Heart left ventricle (tissue), 13 donors: Measurements from ENCODE around the gene DDX53.

Experiments
- POLR2A ChIP-seq, 2 donors: fragments of 450-650 bp; IDR thresholded peaks; one replicate each; pipeline ENCODE4 v1.6.1; 2017; ENCODE audit warnings: antibody characterized with exemption in 2 of 2, mild to moderate bottlenecking in 2 of 2, moderate library complexity in 2 of 2
- TF ChIP-seq, protein P1 (sequence below), 12 donors: fragments of 200-600 bp; sonication (generic) in 4 of 12; IDR thresholded peaks; one replicate each; pipeline versions ENCODE4 v1.5.0 to v1.8.0; 2018 to 2022; ENCODE audit warnings: antibody characterized with exemption in 12 of 12, mild to moderate bottlenecking in 5 of 12
- donor health status: ischemic (EF 13 %, LVEDD 7.1; RV severe dilation, severe dysfunction).
- donor health status: DM: no; HTN: yes; CAD: no.
- donor health status: DM: no; HTN: no; CAD: no.
- donor health status: ischemic (EF 25% LVEDD 6.9; RV normal size, moderate dysfunction).
- donor health status: ischemic (EF 25% LVEDD 5.7; RV mildly dilated, moderate dysfunction).
- donor health status: ischemic (EF 35%, LVEDD 5.7; RV mildly dilated, moderate dysfunction).
- donor health status: nonischemic (EF 11% LVEDD 7.7; RV severe dilation, severe dysfunction).
- donor health status: DM: yes; HTN: yes; CAD: no.
- donor health status: PGD.
- donor health status: ischemic (EF 29% LVEDD 5.4; RV normal size, mild dysfunction).
- donor health status: nonischemic (EF 23%, LVEDD 6.1; RV moderate dilation, normal function).

DNA sequence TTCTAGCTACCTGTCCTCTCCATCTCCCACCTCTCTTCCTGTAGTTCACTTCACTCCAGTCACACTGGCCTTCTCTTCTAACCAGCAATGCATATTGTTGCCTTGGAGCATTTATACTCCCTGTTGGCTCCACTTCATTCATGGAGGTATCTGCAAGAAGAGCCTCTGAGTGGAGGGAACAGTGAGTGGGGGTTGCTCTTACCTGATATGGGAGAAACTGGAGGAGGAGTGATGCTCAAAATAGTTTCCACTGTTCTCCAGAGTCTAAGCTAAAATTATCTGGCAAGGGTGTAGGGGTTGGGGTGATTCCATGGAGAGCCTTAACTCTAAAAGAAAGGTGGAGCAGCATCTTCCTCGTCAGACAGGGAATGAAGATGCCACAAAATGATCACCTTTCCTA lies 28.9 kb upstream of the DDX53 start:
- TF ChIP-seq, protein P1, sequence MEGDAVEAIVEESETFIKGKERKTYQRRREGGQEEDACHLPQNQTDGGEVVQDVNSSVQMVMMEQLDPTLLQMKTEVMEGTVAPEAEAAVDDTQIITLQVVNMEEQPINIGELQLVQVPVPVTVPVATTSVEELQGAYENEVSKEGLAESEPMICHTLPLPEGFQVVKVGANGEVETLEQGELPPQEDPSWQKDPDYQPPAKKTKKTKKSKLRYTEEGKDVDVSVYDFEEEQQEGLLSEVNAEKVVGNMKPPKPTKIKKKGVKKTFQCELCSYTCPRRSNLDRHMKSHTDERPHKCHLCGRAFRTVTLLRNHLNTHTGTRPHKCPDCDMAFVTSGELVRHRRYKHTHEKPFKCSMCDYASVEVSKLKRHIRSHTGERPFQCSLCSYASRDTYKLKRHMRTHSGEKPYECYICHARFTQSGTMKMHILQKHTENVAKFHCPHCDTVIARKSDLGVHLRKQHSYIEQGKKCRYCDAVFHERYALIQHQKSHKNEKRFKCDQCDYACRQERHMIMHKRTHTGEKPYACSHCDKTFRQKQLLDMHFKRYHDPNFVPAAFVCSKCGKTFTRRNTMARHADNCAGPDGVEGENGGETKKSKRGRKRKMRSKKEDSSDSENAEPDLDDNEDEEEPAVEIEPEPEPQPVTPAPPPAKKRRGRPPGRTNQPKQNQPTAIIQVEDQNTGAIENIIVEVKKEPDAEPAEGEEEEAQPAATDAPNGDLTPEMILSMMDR (IDR thresholded peaks at IDR 0.05), result no peak
- no peak for TF ChIP-seq POLR2A (IDR thresholded peaks at IDR 0.05)
